PFSK-1 (cell line): Measurements from ENCODE around the gene TTC3.

ENCODE experiments used
- FOXP2 ChIP-seq: optimal IDR thresholded peaks from 2 replicates; pipeline ENCODE3; 2011; ENCODE audit warnings: borderline replicate concordance, control low read depth, inconsistent platforms; ENCODE audit not compliant: insufficient read depth; ENCODE audit errors: extremely low read length, extremely low read depth
- POLR2AphosphoS5 ChIP-seq: IDR thresholded peaks from 2 replicates; pipeline ENCODE4 v1.6.1; 2012; ENCODE audit warnings: low read depth, mild to moderate bottlenecking, control low read depth, low read length, moderate library complexity
- REST ChIP-seq, 2 experiments: IDR thresholded peaks; 2 replicates each; pipeline versions ENCODE4 v1.6.1 to v1.8.0; 2011 to 2012; ENCODE audit warnings: low read depth in 2 of 2, low read length in 2 of 2, control low read depth in 1 of 2, inconsistent platforms in 1 of 2, mild to moderate bottlenecking in 1 of 2, moderate library complexity in 1 of 2; ENCODE audit not compliant: insufficient read depth in 1 of 2
- SIN3A ChIP-seq: IDR thresholded peaks from 2 replicates; pipeline ENCODE4 v1.6.1; 2012; ENCODE audit warnings: mild to moderate bottlenecking, low read length, moderate library complexity, borderline replicate concordance; ENCODE audit not compliant: insufficient read depth
- TAF1 ChIP-seq: IDR thresholded peaks from 2 replicates; pipeline ENCODE4 v1.6.1; 2012; ENCODE audit warnings: low read length, control low read depth, borderline replicate concordance; ENCODE audit not compliant: insufficient read depth

Gene TTC3

DNA sequence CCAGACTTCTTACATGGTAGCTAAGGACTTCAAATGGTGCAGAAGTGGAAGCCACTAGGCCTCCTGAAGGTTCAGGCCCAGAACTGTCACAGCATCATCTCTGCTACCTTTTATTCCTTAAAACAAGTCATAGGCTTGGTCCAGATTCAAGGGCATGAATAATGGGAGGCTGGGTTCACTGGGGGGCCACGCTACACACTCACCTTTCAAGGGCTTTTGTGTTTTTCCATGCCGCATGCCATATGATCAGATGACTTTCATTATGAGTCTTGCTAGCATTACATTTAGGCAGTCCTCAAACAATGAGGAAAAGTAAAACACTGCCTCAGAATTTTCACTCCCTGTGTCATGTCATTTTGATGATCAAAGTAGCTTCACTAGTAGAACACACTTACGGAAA, 110.7 kb downstream of the TTC3 start:
- TF ChIP-seq FOXP2 (no peak), TAF1 (no peak), REST (IDR thresholded peaks at IDR 0.05; ENCODE audit: insufficient read depth in 1 of 2, low read depth in 2 of 2, low read length in 2 of 2) (no peak), SIN3A (no peak), POLR2AphosphoS5 (no peak)

DNA sequence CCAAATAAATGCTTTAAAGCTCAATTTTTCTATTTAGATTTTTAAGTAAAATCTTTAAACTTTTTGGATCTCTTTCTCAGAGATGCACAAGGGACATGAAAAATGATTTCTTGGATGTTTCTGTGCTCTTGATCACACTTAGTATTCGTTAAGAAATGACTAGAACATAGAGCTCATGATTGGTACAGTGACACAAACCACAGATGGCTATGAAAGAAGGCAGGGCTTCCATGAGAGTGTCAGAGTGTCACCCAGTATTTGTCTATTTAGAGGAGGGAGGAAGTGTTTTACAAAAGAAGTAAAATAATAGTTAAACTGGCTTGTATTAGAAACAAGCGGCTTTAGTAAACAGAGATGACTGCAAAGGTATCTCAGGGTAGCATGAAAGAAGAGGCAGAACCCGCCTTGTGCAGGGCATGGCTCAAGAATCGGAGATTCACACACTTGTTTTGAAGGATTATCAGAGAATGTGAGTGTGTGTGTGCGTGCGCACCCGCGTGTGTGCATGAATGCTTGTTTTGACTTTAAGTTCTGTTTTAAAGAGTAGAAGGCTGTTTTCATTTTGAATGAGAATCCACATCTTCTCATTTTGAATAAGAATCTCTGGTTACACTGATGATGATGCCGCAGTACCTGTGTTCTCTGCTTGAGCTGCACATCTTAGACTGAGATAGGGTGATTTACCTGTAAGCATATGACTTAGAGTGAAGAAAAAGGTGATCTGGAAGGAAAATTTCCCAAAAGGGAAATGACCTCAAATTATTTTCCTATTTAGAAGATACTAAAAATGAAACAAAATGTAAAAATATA, 111.9 kb downstream of the TTC3 start:
- TF ChIP-seq REST (IDR thresholded peaks at IDR 0.05; ENCODE audit: insufficient read depth in 1 of 2, low read depth in 2 of 2, low read length in 2 of 2) = no peak
- TF ChIP-seq POLR2AphosphoS5 = no peak
- TF ChIP-seq SIN3A = no peak
- TF ChIP-seq TAF1 = no peak
- TF ChIP-seq FOXP2 = no peak

DNA sequence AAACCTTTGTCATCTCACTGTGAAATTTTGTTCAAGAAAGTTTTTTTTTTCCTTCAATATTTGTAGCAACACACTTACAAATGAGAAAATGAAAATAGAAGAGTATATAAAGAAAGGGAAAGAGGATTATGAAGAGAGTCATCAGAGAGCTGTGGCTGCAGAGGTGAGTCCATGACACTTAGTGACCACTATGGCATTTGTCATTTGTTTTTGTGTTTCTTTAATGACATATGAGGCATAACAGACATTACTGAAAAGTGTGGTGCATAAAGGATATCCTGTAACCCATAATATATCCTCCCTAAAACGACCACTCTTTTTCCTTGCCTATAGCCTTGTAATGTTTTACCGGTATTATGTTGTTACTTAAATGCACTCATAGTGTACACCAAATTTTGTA, 113.9 kb downstream of the TTC3 start:
- TF ChIP-seq REST (IDR thresholded peaks at IDR 0.05; ENCODE audit: insufficient read depth in 1 of 2, low read depth in 2 of 2, low read length in 2 of 2) = no peak

DNA sequence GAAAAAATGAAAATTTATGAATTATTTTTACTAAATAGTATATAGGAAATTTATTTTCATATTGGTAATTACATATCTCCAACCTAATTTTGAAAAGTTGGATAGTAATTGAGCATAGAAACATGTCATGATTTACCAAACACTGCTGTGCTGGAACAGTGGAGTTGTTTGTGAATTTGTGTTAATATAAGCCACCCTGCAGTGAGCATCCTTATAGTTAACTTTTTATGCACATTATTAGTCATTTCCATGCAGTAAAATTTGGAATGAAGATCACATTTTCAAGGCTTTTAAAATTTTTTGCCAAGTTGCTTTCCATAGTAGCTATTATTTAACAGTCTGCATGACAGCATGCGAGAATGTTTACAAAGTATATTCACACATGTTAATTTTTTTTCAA, 115.8 kb downstream of the TTC3 start:
- TF ChIP-seq FOXP2 (no peak), TAF1 (no peak), POLR2AphosphoS5 (no peak), SIN3A (no peak), REST (IDR thresholded peaks at IDR 0.05; ENCODE audit: insufficient read depth in 1 of 2, low read depth in 2 of 2, low read length in 2 of 2) (no peak)

GRCh38 chr21:37192019-37192418, 119.0 kb downstream of the TTC3 start:
- TF ChIP-seq FOXP2 = no peak
- no peak for TF ChIP-seq REST (IDR thresholded peaks at IDR 0.05; ENCODE audit: insufficient read depth in 1 of 2, low read depth in 2 of 2, low read length in 2 of 2)
- TF ChIP-seq SIN3A = no peak
- TF ChIP-seq POLR2AphosphoS5 = no peak
- TF ChIP-seq TAF1 = no peak
